D721Med (cell line): ENCODE data around the gene ZNF683.

Experiments used
- DNase-seq: peaks from one replicate; pipeline ENCODE4 v3.0.0; 2011; ENCODE audit warnings: low spot score; ENCODE audit not compliant: insufficient read length
- FAIRE-seq: peaks from 2 replicates; lab custom pipeline; 2011; peaks lifted over from hg19 to GRCh38; lab: Jason Lieb, UNC
- CTCF ChIP-seq: IDR thresholded peaks from 2 replicates; pipeline ENCODE4 v1.5.1; 2012; ENCODE audit warnings: mild to moderate bottlenecking, control low read depth; ENCODE audit not compliant: insufficient read depth; ENCODE audit errors: missing control alignments

ZNF683 gene

GRCh38 chr1:26317146-26317545 is 55.4 kb downstream of the ZNF683 start:
- FAIRE-seq (no peak), DNase-seq (no peak)
- TF ChIP-seq CTCF = no peak

GRCh38 chr1:26315874-26316850 is 56.4 kb downstream of the ZNF683 start:
- FAIRE-seq (no peak), DNase-seq (no peak)

GRCh38 chr1:26314501-26314900 is 58.0 kb downstream of the ZNF683 start:
- no peak for FAIRE-seq
- DNase-seq = no peak
- no peak for TF ChIP-seq CTCF

More at GRCh38 chr1:26315874-26316850, 56.4 kb downstream of the ZNF683 start:
- TF ChIP-seq CTCF = no peak
